NCI-H2029 (cell line): ENCODE data around the gene ARHGEF7.

Experiments used
- DNase-seq: peaks from one replicate; lab custom pipeline; 2025; lab: John Stamatoyannopoulos, UW

Gene ARHGEF7

DNA sequence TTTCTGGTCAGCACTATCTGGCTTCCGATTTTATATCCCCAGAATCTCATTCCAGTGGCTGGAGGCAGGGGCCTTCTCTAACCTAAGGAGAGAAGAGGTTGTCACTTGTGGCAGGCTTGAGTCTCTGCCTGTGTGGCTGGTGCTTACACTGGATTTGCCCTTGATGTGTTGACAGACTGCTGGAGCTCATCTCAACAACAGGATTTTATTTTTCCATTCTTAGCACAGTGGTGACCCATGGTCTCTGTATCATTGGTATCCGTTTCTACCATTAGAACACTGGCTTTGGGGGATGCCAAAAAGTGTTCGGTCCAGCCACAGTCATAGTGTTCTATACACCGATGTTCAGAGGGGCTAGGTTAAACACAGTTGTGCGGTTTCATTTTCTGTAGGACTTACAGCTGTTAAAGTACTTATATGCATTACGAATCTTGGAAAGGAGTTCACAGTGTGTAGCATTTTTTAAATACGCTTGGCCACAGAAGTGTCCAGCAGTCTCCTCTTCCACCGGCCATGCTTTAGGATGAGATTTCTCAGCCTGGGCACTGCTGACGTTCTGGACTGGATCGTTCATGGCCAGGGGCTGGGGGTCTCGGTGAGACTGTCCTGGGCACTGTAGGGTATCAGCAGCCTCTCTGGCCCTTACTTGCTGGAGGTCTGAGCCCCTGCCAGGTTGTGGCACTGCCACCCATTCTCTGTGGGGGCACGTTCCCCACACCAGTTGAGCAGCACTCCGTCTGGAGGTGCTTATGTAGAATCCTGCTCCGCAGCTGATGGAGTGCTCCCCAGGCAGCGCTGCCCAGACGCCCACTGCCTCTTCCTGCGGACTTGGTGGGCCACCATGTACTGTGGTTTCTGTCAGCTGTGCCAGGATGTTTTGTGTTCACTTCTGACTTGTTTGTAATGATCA is 163.9 kb downstream of the ARHGEF7 start:
- DNase-seq: no peak

GRCh38 chr13:111280226-111280625 is 165.1 kb downstream of the ARHGEF7 start:
- DNase-seq: no peak

DNA sequence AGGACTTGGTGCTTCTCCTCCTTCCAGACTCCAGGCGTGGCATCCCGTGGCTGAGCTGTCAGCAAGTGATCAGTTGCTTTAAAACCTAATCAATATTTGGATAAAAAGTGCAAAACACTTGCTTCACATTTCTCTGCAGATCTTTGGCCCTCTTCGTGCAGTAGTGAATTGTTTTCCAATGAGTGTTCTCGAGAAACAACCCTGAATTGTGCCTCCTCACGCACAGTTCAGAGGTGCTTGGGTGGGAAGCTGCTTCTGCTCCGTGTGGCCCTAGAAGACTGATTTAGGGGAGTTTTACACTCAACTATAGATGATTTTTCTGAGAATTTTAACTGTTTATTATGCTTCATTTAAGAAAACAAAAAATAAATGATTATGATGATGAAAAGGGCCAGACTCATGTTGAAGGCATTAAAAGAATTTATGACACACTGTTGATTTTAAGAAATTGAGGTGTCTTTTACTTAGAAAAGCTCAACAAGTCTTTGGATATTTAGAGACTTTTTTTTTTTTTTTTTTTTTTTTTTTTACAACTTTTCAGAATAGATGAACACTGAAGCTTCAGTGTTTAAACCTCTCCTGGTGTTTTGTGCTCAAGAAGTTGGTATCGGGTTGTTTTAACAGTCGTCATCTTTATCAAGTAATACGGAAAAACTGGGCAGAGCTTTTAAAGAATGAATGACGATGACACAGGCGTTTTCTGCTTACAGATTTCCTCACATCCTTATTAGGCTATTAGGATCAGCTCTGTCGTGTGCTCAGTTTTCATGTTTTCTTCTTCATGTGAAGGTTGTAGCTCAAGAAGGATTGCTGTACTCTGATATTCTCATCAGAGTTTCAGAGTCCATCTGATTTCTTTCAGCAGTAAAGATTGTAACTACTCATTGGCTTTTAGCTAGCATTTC is 165.8 kb downstream of the ARHGEF7 start:
- no peak for DNase-seq

- no peak for DNase-seq
Observed at GRCh38 chr13:111281751-111282311, 166.7 kb downstream of the ARHGEF7 start.

GRCh38 chr13:111282425-111282824 is 167.3 kb downstream of the ARHGEF7 start:
- no peak for DNase-seq

DNA sequence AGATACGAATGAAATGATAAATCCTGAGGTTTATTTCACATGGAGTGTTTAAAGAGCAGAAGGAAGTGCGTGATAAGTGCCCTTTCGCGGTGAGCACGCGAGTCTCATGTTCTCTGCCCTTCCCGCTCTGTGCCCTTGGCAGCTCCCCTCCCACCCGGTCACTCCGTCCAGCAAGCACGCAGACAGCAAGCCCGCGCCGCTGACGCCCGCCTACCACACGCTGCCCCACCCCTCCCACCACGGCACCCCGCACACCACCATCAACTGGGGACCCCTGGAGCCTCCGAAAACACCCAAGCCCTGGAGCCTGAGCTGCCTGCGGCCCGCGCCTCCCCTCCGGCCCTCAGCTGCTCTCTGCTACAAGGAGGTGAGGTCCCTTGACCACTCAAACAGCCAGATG is 167.9 kb downstream of the ARHGEF7 start:
- peak; percentile 83 for DNase-seq

- no peak for DNase-seq
Observed at GRCh38 chr13:111283457-111283856, 168.3 kb downstream of the ARHGEF7 start.

DNA sequence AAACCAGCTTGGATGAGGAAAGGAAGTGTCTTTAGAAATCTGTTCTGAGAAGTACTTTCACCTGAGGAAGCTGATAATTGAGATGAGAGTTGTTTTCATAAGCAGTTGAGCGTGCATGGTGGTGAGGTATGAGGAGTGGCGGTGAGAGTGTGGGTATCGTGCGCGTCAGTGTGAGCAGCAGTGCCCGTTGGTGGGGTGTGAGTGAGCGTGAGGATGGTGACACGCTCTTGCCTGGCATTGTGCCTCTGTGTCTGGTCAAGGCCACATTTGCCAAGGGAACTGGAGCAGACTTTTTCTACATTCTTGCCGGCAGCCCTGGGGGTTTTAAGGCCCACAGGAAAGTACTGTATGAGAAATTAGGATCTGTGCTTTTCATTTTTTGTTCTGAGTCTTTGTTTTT is 168.9 kb downstream of the ARHGEF7 start:
- no peak for DNase-seq

- no peak for DNase-seq
Observed at GRCh38 chr13:111284565-111284964, 169.5 kb downstream of the ARHGEF7 start.

DNA sequence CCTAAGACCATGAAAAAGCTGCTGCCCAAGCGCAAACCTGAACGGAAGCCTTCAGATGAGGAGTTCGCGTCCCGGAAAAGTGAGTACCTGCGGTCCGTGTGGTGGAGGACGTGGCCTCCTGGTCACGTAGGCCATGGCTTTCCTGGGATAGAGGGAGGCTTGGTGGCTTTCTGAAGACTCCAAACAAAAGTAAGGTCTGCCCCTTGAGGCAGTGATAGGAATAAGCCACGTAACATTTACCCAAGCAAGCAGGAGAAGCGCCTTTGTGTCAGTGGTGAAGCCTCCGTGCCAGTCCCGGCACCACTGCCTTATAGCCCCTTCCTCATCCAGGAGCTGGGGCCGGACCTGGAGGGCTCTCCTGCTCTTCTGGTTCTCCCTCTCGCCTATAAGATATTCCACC is 171.1 kb downstream of the ARHGEF7 start:
- DNase-seq: no peak

DNA sequence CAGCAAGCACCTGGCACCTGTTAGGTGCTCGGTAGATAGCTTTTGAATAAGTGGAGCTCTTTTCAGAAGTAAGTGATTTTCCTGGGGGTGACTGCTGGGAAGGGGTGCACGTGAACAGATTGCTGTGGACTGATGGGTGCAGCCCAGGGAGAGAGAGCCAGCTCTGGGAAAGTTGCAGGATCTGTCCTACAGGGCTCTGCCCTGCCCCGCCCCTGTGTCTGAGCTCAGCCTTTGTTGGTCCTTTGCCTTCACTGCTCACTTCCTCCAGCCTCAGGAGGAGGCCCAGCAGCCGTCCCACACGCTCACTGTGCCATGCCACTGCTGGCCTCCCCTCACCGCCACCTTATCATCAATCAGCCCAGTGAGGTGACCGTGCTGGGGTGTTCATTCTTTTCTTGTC is 171.6 kb downstream of the ARHGEF7 start:
- DNase-seq: no peak

GRCh38 chr13:111287201-111287600 is 172.1 kb downstream of the ARHGEF7 start:
- DNase-seq: no peak

DNA sequence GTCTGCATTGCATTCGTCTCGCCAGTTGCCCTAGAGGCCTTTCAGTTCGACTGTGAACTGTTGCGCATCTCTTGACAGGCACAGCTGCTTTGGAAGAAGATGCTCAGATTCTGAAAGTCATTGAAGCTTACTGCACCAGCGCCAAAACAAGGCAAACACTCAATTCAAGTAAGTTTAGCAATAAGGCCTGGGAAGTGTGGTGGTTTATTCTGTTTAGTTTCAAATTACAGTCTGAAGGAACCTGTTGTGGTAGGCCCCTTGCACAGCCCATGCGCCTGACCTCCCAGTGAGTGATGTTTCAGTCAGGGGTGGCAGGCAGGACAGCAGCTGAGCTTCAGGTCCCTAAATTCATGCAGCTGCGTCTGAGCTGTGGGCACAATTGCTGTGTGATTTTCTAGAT is 173.2 kb downstream of the ARHGEF7 start:
- DNase-seq: no peak

DNA sequence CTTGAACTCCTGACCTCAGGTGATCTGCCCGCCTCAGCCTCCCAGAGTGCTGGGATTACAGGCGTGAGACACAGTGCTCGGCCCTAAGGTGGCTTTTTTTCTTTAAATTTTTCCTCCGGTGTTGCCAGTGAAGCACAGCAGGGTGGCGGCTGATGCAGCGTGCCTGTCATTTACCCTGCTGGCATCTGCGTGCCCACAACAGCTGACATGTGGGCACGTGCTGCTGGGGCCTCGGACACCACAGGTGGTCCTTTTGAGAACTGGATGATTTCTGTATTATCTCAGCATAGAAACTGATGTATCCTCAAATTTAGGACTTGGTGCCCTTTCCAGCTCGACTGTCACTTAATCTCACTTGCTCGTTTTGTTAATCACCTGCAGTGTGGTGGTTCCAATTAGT is 174.1 kb downstream of the ARHGEF7 start:
- no peak for DNase-seq

GRCh38 chr13:111291908-111292307 is 176.8 kb downstream of the ARHGEF7 start:
- no peak for DNase-seq

GRCh38 chr13:111292710-111293485 is 177.8 kb downstream of the ARHGEF7 start:
- DNase-seq: no peak

- no peak for DNase-seq
Observed at GRCh38 chr13:111295886-111296285, 180.8 kb downstream of the ARHGEF7 start.

DNA sequence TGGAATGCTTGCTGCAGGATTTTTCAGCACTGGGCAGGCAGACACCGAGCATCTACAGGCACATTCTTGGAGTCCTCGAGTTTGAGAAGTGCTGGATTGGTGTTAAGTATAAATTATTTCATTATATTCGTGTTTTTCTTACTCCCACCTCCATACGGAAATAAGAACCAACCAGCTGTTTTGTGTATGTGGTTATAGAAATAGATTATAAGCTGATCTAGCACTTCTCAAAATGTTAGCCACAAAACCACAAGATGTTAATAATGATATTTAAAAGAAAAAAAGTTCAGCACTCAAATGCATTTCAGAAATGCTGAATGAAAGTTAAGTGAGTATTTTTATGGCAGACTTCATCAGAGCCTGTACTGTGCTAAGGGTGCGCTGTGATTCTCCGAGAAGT is 181.3 kb downstream of the ARHGEF7 start:
- no peak for DNase-seq

DNA sequence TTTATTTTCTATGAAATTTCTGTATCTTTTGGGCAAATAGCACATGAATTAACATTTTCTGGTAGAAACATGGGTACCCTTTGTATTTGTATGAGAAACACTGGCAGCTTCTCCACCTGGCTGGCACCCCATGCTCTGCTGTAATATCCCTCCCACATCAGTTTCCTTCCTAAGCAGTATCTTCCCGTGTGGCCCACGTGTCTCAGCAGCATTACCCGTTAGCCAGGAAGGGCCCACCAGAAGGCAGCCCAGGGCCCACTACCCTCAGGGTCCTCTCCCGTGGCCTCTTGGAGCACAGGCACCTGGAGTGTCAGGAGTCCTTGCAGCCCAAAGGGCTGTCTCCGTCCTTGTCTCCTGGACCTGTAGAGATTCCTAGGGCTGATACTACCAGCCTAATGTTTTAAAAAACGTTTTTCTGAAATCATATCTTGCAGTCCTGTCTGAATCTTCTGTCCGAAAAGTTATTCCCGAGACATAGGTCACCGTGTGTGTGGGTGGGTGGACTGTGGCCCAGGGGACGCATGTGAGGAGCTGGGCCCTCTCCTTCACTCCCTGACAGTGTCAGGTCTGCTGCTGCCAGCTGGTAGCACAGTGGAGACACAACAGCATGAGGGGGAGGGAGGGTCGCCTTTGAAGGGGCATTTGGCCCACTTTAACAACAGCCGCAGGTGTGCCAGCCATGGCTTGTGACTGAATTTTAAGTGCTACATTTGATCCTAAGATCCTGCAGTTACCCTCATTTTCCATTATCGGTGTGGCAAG is 183.3 kb downstream of the ARHGEF7 start:
- DNase-seq: no peak

GRCh38 chr13:111302045-111302726 is 187.1 kb downstream of the ARHGEF7 start:
- DNase-seq: no peak
